H9 (cell line): ENCODE measurements around the gene ZFYVE28. TPM values are rescaled to one million over a fixed set of nuclear protein-coding genes. Genes with fewer than 3 reads are reported as not detected.

Source experiments
- DNase-seq: peaks from one replicate; pipeline ENCODE4 v3.0.0-alpha.2; 2017
- H2AFZ ChIP-seq: one replicate; pipeline ENCODE4 v1.6.1; 2013; ENCODE audit warnings: mild to moderate bottlenecking, low read length, control low read depth, moderate library complexity
- H2AK5ac ChIP-seq: 2 replicates; pipeline ENCODE4 v1.6.1; 2013; ENCODE audit warnings: low read length, control low read depth, mixed read lengths; ENCODE audit not compliant: insufficient read length
- H2BK120ac ChIP-seq: one replicate; pipeline ENCODE4 v1.6.1; 2013; ENCODE audit warnings: low read depth, mild to moderate bottlenecking, low read length, control low read depth, inconsistent platforms; ENCODE audit not compliant: poor library complexity, severe bottlenecking
- H2BK12ac ChIP-seq: 2 replicates; pipeline ENCODE4 v1.6.1; 2013; ENCODE audit warnings: low read length, control low read depth, mixed read lengths, low read depth; ENCODE audit not compliant: insufficient read length
- H2BK15ac ChIP-seq: 2 replicates; pipeline ENCODE4 v1.6.1; 2013; ENCODE audit warnings: low read depth, low read length, control low read depth
- H2BK20ac ChIP-seq: one replicate; pipeline ENCODE4 v1.6.1; 2013; ENCODE audit warnings: low read depth, mild to moderate bottlenecking, low read length, control low read depth, inconsistent platforms; ENCODE audit not compliant: poor library complexity, severe bottlenecking
- H2BK5ac ChIP-seq: 2 replicates; pipeline ENCODE4 v1.6.1; 2013; ENCODE audit warnings: low read length, control low read depth, mixed read lengths; ENCODE audit not compliant: insufficient read length
- H3K14ac ChIP-seq: 2 replicates; pipeline ENCODE4 v1.6.1; 2013; ENCODE audit warnings: low read length, control low read depth; ENCODE audit not compliant: insufficient read depth
- H3K18ac ChIP-seq: 2 replicates; pipeline ENCODE4 v1.6.1; 2013; ENCODE audit warnings: low read depth, mild to moderate bottlenecking, mixed read lengths, low read length, control low read depth; ENCODE audit not compliant: insufficient read length
- H3K23ac ChIP-seq: 2 replicates; pipeline ENCODE4 v1.6.1; 2013; ENCODE audit warnings: low read length, control low read depth, mixed read lengths, low read depth; ENCODE audit not compliant: insufficient read length
- H3K23me2 ChIP-seq: 2 replicates; pipeline ENCODE4 v1.6.1; 2013; ENCODE audit warnings: low read depth, mild to moderate bottlenecking, mixed read lengths, low read length, control low read depth; ENCODE audit not compliant: insufficient read length, poor library complexity, severe bottlenecking
- H3K27ac ChIP-seq: 2 replicates; pipeline ENCODE4 v1.5.1; 2013; ENCODE audit warnings: low read length, control low read depth, mixed read lengths, low read depth; ENCODE audit not compliant: insufficient read length
- H3K27me3 ChIP-seq: 2 replicates; pipeline ENCODE4 v1.6.1; 2013; ENCODE audit warnings: low read length, control low read depth, inconsistent platforms; ENCODE audit not compliant: insufficient read depth
- H3K4ac ChIP-seq: 2 replicates; pipeline ENCODE4 v1.6.1; 2013; ENCODE audit warnings: low read depth, mild to moderate bottlenecking, control low read depth, inconsistent platforms, low read length, moderate library complexity
- H3K4me1 ChIP-seq: 2 replicates; pipeline ENCODE4 v1.6.1; 2013; ENCODE audit warnings: low read length, control low read depth, inconsistent platforms; ENCODE audit not compliant: insufficient read depth
- H3K4me2 ChIP-seq: 2 replicates; pipeline ENCODE4 v1.6.1; 2013; ENCODE audit warnings: low read length, control low read depth, mixed read lengths; ENCODE audit not compliant: insufficient read length, insufficient read depth
- H3K56ac ChIP-seq: 2 replicates; pipeline ENCODE4 v1.6.1; 2013; ENCODE audit warnings: low read depth, mild to moderate bottlenecking, mixed read lengths, low read length, control low read depth; ENCODE audit not compliant: insufficient read length
- H3K79me1 ChIP-seq: 2 replicates; pipeline ENCODE4 v1.6.1; 2013; ENCODE audit warnings: low read depth, mild to moderate bottlenecking, moderate library complexity, low read length, control low read depth, inconsistent platforms; ENCODE audit not compliant: insufficient read depth, poor library complexity, severe bottlenecking
- H3K79me2 ChIP-seq: 2 replicates; pipeline ENCODE4 v1.6.1; 2013; ENCODE audit warnings: low read length, control low read depth, inconsistent platforms; ENCODE audit not compliant: insufficient read depth
- H3K9ac ChIP-seq: 2 replicates; pipeline ENCODE4 v1.6.1; 2013; ENCODE audit warnings: low read length, control low read depth, mixed read lengths; ENCODE audit not compliant: insufficient read length; ENCODE audit errors: extremely low read depth
- H3K9me3 ChIP-seq: one replicate; pipeline ENCODE4 v1.6.1; 2013; ENCODE audit warnings: low read depth, low read length, inconsistent platforms; ENCODE audit not compliant: control insufficient read depth
- H3T11ph ChIP-seq: one replicate; pipeline ENCODE4 v1.6.1; 2013; ENCODE audit warnings: mild to moderate bottlenecking, low read length, control low read depth, inconsistent platforms
- H4K20me1 ChIP-seq: one replicate; pipeline ENCODE4 v1.6.1; 2013; ENCODE audit not compliant: control insufficient read depth, insufficient read length, insufficient read depth
- H4K5ac ChIP-seq: 2 replicates; pipeline ENCODE4 v1.6.1; 2013; ENCODE audit warnings: low read depth, mild to moderate bottlenecking, mixed read lengths, low read length, control low read depth; ENCODE audit not compliant: insufficient read length
- H4K8ac ChIP-seq: replicated peaks from 2 replicates; pipeline ENCODE4 v1.6.1; 2013; ENCODE audit warnings: low read length, control low read depth, mixed read lengths, low read depth; ENCODE audit not compliant: insufficient read length
- H4K91ac ChIP-seq: 2 replicates; pipeline ENCODE4 v1.6.1; 2013; ENCODE audit warnings: low read depth, mild to moderate bottlenecking, moderate library complexity, mixed read lengths, low read length, control low read depth; ENCODE audit not compliant: insufficient read length
- H3K27ac Mint-ChIP-seq, 3 experiments: 2 replicates in 2 of 3; 3 replicates in 1 of 3; pipeline ENCODE4 v1.8.0; 2020 to 2021; ENCODE audit warnings: mixed read lengths in 3 of 3, mild to moderate bottlenecking in 1 of 3, moderate library complexity in 1 of 3
- H3K27me3 Mint-ChIP-seq: 2 replicates; pipeline ENCODE4 v1.8.0; 2021; ENCODE audit warnings: low read depth, mild to moderate bottlenecking, moderate library complexity, mixed read lengths
- H3K36me3 Mint-ChIP-seq, 3 experiments: 2 replicates in 2 of 3; 3 replicates in 1 of 3; pipeline ENCODE4 v1.8.0; 2020 to 2021; ENCODE audit warnings: low read depth in 3 of 3, mixed read lengths in 3 of 3; ENCODE audit not compliant: insufficient read depth in 1 of 3
- H3K4me1 Mint-ChIP-seq, 2 experiments: 2 replicates each; pipeline ENCODE4 v1.8.0; 2020; ENCODE audit warnings: mixed read lengths in 2 of 2
- H3K4me3 Mint-ChIP-seq, 2 experiments: 2 replicates in 1 of 2; 3 replicates in 1 of 2; pipeline ENCODE4 v1.8.0; 2020 to 2021; ENCODE audit warnings: mild to moderate bottlenecking in 2 of 2, mixed read lengths in 2 of 2, moderate library complexity in 1 of 2
- H3K9me3 Mint-ChIP-seq, 2 experiments: 2 replicates in 1 of 2; 3 replicates in 1 of 2; pipeline ENCODE4 v1.8.0; 2020; ENCODE audit warnings: mild to moderate bottlenecking in 2 of 2, mixed read lengths in 2 of 2, moderate library complexity in 1 of 2
- WGBS: extraction: QIAGEN DNeasy Blood & Tissue Kit; methylation state at CpG from one replicate; pipeline ENCODE4 v1.1.7; 2013; ENCODE audit warnings: missing lambda C conversion rate, low lambda C conversion rate, mixed read lengths; ENCODE audit not compliant: insufficient read length; ENCODE audit errors: extremely low coverage; 5-methylcytosine and 5-hydroxymethylcytosine counted together
- total RNA-seq: library from RNA; stranded (reverse); gene quantifications from 2 replicates; pipeline ENCODE4 v1.2.1, GENCODE V29; 2021
- TF ChIP-seq, protein P1 (sequence below): fragments of 200-600 bp; sonication (generic); conservative IDR thresholded peaks from 3 replicates; pipeline ENCODE4 v1.8.0; 2021; ENCODE audit warnings: antibody characterized with exemption, mild to moderate bottlenecking

Gene ZFYVE28
- total RNA-seq, 1 experiment from 2014 or later, result 0.98 TPM

- H3K4me3 Mint-ChIP-seq, result no peak overlapping the region
- no peak overlapping the region for H2BK12ac ChIP-seq
- H3K79me1 ChIP-seq, result no peaks in the 10 kb centered on the region
- no peak overlapping the region for H4K5ac ChIP-seq
- no peak overlapping the region for H4K8ac ChIP-seq
- H2BK120ac ChIP-seq, result no peak overlapping the region
- no peak overlapping the region for H3K14ac ChIP-seq
- TF ChIP-seq, protein P1, sequence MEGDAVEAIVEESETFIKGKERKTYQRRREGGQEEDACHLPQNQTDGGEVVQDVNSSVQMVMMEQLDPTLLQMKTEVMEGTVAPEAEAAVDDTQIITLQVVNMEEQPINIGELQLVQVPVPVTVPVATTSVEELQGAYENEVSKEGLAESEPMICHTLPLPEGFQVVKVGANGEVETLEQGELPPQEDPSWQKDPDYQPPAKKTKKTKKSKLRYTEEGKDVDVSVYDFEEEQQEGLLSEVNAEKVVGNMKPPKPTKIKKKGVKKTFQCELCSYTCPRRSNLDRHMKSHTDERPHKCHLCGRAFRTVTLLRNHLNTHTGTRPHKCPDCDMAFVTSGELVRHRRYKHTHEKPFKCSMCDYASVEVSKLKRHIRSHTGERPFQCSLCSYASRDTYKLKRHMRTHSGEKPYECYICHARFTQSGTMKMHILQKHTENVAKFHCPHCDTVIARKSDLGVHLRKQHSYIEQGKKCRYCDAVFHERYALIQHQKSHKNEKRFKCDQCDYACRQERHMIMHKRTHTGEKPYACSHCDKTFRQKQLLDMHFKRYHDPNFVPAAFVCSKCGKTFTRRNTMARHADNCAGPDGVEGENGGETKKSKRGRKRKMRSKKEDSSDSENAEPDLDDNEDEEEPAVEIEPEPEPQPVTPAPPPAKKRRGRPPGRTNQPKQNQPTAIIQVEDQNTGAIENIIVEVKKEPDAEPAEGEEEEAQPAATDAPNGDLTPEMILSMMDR, result no peak
- no peak for DNase-seq
- no peak overlapping the region for H3K4me2 ChIP-seq
- H3K9ac ChIP-seq, result no peak overlapping the region
- peak overlapping the region in 1 of 3 experiments; percentile 15; a peak in 1 of 7 replicates for H3K27ac Mint-ChIP-seq
- H3K18ac ChIP-seq, result no peak overlapping the region
- H2BK20ac ChIP-seq, result no peak overlapping the region
- no peaks in the 10 kb centered on the region for H3K79me2 ChIP-seq
- no peak overlapping the region for H3K27ac ChIP-seq
- H3K36me3 Mint-ChIP-seq, result no peaks in the 10 kb centered on the region
- H2BK15ac ChIP-seq, result no peak overlapping the region
- WGBS, result no CpG with 5 or more reads among the region's 12 CpGs
- H3K27me3 Mint-ChIP-seq, result peaks cover 5% of the 10 kb centered on the region
- no peaks in the 10 kb centered on the region; a peak in 1 of 5 replicates for H3K9me3 Mint-ChIP-seq
- H3K4ac ChIP-seq, result no peak overlapping the region
- H3T11ph ChIP-seq, result no peak overlapping the region
- H4K91ac ChIP-seq, result no peak overlapping the region
- H3K23me2 ChIP-seq, result no peaks in the 10 kb centered on the region
- no peak overlapping the region for H2AK5ac ChIP-seq
- no peak overlapping the region for H2AFZ ChIP-seq
- no peaks in the 10 kb centered on the region for H3K4me1 ChIP-seq
- no peak overlapping the region for H3K56ac ChIP-seq
- H3K4me1 Mint-ChIP-seq, result peaks cover 3 to 12% of the 10 kb centered on the region in 2 experiments
- no peak overlapping the region for H2BK5ac ChIP-seq
- no peak overlapping the region for H3K23ac ChIP-seq
- H3K27me3 ChIP-seq, result no peaks in the 10 kb centered on the region
- H4K20me1 ChIP-seq, result no peaks in the 10 kb centered on the region
- no peaks in the 10 kb centered on the region for H3K9me3 ChIP-seq
Measured at GRCh38 chr4:2363056-2363721, 55.3 kb downstream of the ZFYVE28 start.
